Midbrain (tissue), 1 donor: Measurements from ENCODE around the gene MCHR1.
"Not testable (repeated sequence)": the region's sequence is repeated elsewhere in the genome, so short reads cannot be mapped to it uniquely, and the experiment has no call there.

Experiments
- DNase-seq: peaks from one replicate; lab custom pipeline; 2025; lab: John Stamatoyannopoulos, UW

Gene MCHR1

DNA sequence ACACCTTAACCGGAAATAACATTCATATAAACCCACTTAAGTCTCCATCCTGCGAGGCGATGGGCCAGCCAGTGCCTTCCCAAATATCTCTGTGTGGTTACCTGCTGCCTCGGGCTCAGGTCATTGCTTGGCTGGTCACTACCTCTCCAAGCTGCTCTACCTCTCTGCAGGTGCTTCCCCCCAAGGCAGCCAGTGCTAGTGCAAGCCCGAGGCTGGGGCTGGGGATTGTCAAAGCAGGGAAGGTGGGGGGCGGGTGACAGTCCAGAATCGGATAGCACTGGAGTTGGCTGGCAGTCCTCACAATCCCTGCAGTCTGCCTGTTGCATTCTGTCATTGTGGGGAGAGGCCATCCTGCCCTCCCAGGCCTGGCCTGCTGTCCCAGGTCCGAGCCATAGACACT, 11.1 kb downstream of the MCHR1 start:
- DNase-seq: no peak

- no peak for DNase-seq
Measured at GRCh38 chr22:40691532-40691931, 12.2 kb downstream of the MCHR1 start.

- DNase-seq: no peak
Measured at GRCh38 chr22:40694411-40694810, 15.1 kb downstream of the MCHR1 start.

DNA sequence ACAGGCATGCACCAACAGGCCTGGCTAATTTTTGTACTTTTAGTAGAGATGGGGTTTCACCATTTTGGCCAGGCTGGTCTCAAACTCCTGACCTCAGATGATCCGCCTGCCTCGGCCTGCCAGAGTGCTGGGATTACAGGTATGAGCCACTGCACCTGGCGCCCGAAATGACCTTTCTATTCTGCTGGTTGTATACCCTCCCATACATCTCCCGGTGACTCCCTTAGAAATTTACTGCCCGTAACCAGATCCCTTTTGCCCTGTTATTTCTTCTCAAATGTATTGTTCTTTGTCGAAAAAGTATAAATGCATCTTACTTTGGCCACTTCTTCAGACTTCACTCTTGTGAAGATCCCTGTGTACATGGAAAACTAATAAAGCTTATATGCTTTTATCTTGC, 22.0 kb downstream of the MCHR1 start:
- no peak for DNase-seq

GRCh38 chr22:40703174-40703573, 23.9 kb downstream of the MCHR1 start:
- DNase-seq: no peak

GRCh38 chr22:40703736-40704135, 24.5 kb downstream of the MCHR1 start:
- DNase-seq: no peak

DNA sequence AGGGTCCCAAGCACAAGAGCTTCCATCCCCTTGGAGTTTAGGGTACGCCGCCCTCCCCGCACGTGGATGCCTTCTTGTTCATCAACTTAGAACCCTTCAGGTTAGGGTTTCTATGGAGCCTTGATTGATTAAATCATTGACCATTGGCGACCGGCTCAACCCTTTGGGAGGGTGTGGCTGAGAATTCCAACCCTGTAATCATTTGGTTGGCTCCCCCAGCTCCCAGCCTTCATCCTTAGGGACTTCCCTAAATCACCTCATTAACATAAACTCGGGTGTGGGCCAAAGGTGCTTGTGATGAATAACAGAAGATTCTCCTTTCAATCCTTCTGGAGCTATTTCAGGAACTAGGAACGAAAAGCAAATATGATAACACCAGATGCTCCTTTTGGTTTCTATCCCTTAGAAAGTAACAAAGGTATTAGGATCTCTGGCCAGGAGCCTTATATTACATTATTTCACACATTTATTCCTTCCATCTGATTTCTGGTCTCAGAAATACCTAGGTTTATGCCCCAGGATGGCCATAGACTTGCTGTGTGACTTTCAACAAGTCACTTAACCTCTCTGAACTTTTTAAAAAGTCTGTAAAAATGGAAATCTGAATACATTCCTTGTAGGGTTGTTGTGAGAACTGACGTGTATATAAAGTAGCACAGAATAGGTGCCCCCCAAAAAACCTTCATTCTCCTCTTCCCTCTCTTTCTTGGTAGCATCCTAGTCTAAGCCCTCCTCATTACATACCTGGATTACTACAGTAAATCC, 26.8 kb downstream of the MCHR1 start:
- DNase-seq: no peak

- no peak for DNase-seq
Measured at GRCh38 chr22:40707154-40707553, 27.9 kb downstream of the MCHR1 start.

DNA sequence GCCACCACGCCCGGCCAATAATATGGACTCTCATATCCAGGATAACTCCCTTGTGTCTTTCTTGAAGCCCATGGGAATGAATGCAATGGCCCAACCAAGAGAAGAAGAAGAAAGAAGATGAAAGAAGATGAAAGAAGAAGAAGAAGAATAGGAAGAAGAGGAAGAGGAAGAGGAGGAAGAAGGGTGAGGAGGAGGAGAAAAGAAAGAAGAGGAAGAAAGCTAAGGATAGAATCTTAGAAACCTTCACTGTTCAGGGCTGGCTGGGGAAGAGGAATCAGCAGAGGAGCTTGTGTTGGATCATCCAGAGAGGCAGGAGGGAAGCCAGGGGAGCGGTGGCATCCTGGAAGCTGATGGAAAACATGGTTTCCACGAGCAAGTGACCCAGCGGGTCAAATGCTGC, 28.9 kb downstream of the MCHR1 start:
- no peak for DNase-seq

GRCh38 chr22:40709752-40710413, 30.6 kb downstream of the MCHR1 start:
- DNase-seq: no peak

DNA sequence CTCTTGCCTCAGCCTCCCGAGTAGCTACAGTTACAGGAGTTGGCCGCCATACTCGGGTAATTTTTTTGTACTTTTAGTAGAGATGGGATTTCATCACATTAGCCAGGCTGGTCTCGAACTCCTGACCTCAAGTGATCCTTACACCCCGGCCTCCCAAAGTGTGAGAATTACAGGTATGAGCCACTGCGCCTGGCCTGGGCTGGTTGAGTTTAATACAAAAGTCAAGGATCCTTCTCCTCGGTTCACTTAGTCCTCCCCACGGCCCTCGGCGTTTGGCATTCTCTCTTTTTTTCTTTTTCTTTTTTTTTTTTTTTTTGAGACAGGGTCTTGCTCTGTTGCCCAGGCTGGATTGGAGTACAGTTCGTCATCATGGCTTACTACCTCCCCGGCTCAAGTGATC, 33.0 kb downstream of the MCHR1 start:
- DNase-seq: no peak

DNA sequence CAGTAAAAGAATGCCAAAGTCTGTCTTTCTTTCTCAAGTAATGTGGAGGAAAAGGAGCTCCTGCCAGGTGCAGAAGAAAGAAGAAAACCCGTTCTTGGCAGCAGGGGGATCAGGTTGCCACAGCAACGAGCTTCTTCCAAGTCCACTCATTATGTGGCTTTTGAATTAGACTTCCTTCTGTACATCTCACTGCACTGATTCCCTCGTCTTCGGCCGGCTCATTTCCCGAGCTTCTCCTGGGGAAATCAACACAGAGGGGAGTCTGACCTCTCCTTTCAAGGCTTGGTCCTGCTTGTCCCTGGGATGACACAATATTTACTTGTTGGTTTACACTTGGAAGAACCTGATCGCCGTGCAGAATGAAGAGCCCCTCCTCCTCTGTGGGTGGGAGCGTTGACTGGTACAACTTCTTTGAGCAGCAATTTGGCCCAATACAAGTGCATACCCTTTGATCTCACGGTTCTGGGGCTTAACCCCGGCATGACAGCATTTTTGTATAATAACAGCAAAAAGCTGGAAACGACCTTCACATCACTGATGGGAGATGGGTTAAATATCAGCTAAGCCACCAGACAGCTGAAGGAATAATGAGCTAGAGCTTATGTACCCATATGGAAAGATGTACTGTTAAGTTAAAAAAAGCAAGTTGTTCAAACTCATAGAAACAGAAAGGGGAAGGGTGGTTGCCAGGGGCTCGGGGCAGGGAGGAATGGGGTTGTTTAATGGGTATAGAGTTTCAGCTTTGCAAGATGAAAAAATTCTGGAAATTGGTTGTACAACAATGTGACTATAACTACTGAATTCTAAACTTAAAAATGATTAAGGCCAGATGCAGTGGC, 35.4 kb downstream of the MCHR1 start:
- DNase-seq: peak; percentile 41

DNA sequence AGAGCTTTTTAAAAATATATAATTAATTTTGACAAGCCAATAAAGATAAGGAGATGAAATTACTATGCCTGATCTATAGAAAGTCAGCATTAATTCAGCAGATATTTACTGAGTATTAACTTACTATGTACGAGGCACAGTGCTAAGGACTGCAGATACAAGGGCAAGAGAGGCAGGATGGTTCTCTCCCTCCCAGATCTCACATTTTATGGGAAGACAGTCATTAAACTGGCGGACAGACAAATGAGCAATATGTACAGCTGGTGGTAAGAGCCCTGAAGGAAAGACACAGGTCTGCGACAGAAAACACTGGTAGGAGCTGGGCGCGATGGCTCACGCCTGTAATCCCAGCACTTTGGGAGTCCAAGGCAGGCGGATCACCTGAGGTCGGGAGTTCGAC, 36.8 kb downstream of the MCHR1 start:
- no peak for DNase-seq

GRCh38 chr22:40717657-40718056, 38.4 kb downstream of the MCHR1 start:
- DNase-seq: not testable (repeated sequence)

DNA sequence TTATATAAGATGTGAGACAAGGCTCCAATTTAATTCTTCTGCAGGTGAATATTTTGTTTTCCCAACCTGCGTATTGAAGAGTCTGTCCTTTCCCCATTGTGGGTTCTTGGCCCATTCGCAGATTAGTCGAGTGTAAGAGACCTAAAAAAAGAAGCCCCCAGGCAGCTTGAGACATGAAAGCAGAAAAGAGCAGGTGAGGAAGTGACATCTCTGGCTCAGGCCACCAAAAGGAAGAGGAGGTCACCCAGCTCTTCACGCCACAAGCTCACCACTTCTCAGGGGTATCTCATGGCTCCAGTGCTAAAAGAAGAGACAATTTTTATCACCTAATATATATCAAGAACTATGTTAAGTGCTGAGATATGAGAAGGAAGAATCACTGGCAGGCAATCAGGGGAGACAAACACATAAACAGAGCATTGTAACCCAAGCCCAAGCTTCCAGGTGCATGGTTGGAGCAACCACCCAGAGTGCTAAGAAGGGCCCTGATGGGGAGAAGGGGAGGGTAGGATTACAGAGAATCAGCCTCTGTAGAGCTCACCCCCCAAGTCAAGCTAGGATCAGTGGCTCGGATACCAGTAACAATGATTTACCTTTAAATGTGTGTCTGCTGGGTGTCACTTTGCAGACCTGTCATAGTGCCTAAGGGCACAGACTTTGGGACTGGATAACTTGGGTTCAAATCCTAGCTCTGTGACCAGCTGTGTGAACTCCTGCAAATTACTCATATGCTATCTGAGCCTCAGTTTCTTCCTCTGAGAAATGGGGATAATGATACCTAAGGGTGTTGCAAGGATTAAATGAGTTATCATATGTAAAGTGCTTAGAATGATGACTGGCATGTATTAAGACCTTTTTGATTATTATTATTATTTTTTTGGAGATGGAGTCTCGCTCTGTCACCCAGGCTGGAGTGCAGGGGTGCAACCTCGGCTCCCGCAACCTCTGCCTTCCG, 39.2 kb downstream of the MCHR1 start:
- DNase-seq: no peak

DNA sequence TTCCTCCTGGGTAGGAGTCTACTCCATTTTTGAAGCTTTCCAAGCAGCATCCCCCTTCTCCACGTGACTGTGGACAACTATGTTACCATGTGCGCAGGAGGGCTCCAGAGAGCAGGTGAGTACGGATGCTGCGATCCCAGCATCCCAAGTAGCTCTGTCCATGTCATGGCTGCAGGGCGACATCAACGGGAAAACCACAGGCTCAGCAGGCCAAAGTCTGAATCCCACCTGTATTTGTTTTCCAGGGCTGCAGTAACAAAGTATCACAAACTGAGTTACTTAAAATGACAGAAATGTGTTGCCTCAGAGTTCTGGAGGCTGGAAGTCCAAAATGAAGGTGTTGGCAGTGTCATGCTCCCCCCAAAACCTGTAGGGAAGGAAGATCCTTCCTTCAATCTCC, 40.3 kb downstream of the MCHR1 start:
- DNase-seq: no peak

GRCh38 chr22:40720156-40720537, 40.9 kb downstream of the MCHR1 start:
- not testable (repeated sequence) for DNase-seq

- no peak for DNase-seq
Measured at GRCh38 chr22:40720538-40721256, 41.4 kb downstream of the MCHR1 start.

GRCh38 chr22:40721266-40721665, 42.0 kb downstream of the MCHR1 start:
- no peak for DNase-seq

DNA sequence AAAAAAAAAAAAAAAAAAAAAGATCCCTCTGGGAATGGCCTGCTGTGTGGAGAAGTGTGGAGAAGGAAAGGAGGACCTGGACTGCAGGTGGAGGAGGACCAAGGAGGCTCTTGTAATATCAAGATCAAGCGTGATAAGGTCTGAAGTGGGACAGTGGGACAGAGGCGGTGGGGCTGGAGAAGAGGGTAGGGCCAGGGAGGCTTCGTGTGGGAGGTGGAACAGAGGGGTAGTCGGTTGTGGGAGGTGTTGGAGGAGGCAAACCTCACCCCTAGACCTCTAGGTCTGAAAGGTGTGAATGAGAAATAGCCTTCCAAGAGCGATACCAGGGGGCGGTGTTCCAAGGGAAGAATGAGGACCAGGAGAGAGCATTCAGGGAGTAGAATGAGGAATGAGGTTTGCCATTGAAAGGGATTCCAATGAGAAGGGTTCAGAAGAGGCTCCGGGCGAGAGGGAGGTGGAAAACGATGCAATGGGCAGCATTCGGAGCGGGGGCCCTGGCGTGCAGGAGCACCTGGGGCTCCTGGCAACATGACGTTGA, 44.2 kb downstream of the MCHR1 start:
- DNase-seq: no peak

DNA sequence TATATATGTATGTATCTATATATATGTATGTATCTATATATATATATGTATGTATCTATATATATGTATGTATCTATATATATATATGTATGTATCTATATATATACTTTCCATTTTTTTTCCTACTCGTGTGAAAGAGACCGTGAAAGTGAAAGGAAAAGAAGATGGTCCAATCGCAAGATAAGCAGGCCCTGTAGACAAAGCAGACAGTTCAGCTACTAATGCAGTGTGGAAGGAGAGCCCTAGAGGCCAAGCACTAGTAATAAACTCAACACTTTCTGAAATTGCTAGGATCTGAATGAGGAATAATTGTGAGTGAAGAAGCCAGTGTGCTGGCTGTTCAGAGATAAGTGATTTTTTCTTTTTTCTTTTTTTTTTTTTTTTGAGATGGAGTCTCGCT, 47.2 kb downstream of the MCHR1 start:
- DNase-seq: no peak
